ENCODE results near the gene UROC1.

DNA sequence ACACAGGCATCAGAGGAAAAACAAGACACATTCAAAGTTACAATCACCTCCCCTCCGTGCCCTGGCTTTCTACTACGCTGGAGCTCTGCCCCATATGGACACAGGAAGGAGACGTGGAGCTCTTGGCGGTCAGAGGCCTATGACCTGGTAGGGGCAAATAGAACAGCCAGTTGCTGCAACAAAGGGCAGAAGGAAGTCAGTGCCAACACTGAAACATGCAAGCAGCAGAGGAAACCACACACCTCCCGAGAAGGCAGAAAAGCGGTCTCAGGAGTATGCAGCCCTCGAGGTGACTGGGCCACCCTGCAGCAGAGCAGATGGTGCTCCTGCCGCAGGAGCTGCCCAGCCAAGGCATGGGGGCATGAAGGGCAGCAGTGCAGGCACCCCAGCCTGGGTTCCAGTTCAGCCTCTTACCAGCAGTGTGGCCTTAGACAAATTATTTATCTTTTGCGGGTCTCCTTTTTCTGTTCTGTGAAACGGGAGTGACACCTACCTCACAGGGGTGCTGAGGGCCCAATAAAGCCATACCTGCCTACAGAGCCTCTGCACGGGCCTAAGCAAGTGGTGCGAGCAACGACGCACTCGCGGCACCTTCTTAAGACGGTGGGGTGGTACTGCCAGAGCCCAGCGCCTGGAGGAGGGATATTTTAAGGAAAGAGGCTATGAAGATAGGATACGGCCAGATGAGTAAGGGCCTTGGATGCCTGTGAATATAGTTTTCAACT, 50.5 kb downstream of the UROC1 start:
- TF ChIP-seq CTCF (IDR thresholded peaks at IDR 0.05) (no peak), EZH2 (IDR thresholded peaks at IDR 0.05; ENCODE audit: borderline replicate concordance, insufficient read depth, low read depth, low read length, poor library complexity, severe bottlenecking) (no peak)
